Natural killer cell (primary cell): ENCODE data around the gene NBEAL2. TPM values are rescaled to one million over a fixed set of nuclear protein-coding genes. Genes with fewer than 3 reads are reported as not detected.

Experiments used
- ATAC-seq, 3 donors: fragments of 150-1000 bp in 2 of 3; fragments of 200-7000 bp in 1 of 3; cut with Tn5 transposase; 1 replicate in 1 of 3; 2 replicates in 2 of 3; pipeline ENCODE4 v1.10.0; 2021; ENCODE audit warnings: mild to moderate bottlenecking in 2 of 3, moderate library complexity in 2 of 3
- DNase-seq, 2 donors: peaks; one replicate each; pipeline versions ENCODE4 v3.0.0 to v3.0.0-alpha.2; 2013 to 2021; ENCODE audit warnings: mixed read lengths in 1 of 2
- H3K27ac ChIP-seq: one replicate; pipeline ENCODE4 v1.5.1; 2013; ENCODE audit warnings: mild to moderate bottlenecking, low read length
- H3K27me3 ChIP-seq: one replicate; pipeline ENCODE4 v1.6.1; 2013; ENCODE audit warnings: low read length; ENCODE audit not compliant: control insufficient read depth, insufficient read depth
- H3K36me3 ChIP-seq: one replicate; pipeline ENCODE4 v1.6.1; 2013; ENCODE audit warnings: low read length; ENCODE audit not compliant: control insufficient read depth, insufficient read depth
- H3K4me1 ChIP-seq: one replicate; pipeline ENCODE4 v1.6.1; 2013; ENCODE audit warnings: low read length; ENCODE audit not compliant: control insufficient read depth, insufficient read depth
- H3K4me3 ChIP-seq: one replicate; pipeline ENCODE4 v1.5.1; 2013; ENCODE audit warnings: low read length
- H3K9me3 ChIP-seq: one replicate; pipeline ENCODE4 v1.6.1; 2013; ENCODE audit warnings: low read length; ENCODE audit not compliant: control insufficient read depth, insufficient read depth
- H3K27ac Mint-ChIP-seq, 2 donors: one replicate each; pipeline ENCODE4 v1.8.0; 2022; ENCODE audit warnings: mild to moderate bottlenecking in 2 of 2, mixed read lengths in 2 of 2, moderate library complexity in 1 of 2
- H3K27me3 Mint-ChIP-seq, 2 donors: one replicate each; pipeline ENCODE4 v1.8.0; 2022; ENCODE audit warnings: low read depth in 2 of 2, mixed read lengths in 2 of 2
- H3K36me3 Mint-ChIP-seq: one replicate; pipeline ENCODE4 v1.8.0; 2022; ENCODE audit warnings: mixed read lengths
- H3K4me1 Mint-ChIP-seq, 2 donors: one replicate each; pipeline ENCODE4 v1.8.0; 2022; ENCODE audit warnings: mixed read lengths in 2 of 2
- H3K4me3 Mint-ChIP-seq: one replicate; pipeline ENCODE4 v1.8.0; 2022; ENCODE audit warnings: mild to moderate bottlenecking, moderate library complexity, mixed read lengths
- H3K9me3 Mint-ChIP-seq, 2 donors: one replicate each; pipeline ENCODE4 v1.8.0; 2022; ENCODE audit warnings: mixed read lengths in 2 of 2
- WGBS: methylation state at CpG from one replicate; pipeline ENCODE4 v1.1.7; 2013; ENCODE audit warnings: missing lambda C conversion rate; ENCODE audit not compliant: insufficient coverage; 5-methylcytosine and 5-hydroxymethylcytosine counted together
- intact Hi-C: fragments of 100-400 bp; cut with micrococcal nuclease; formaldehyde crosslinking; loops from one replicate; pipeline ENCODE4 v1.14.2; 2022
- total RNA-seq, 4 donors: library from RNA; stranded (reverse); fragments of 120-200 nt in 1 of 4; gene quantifications; one replicate each; pipeline versions ENCODE4 v1.2.3 to v1.2.4, GENCODE V29; 2013 to 2022
- TF ChIP-seq, protein P1 (sequence below): fragments of 200-600 bp; IDR thresholded peaks from one replicate; pipeline ENCODE4 v1.8.0; 2022; ENCODE audit warnings: antibody characterized with exemption

NBEAL2 gene
- total RNA-seq, 3 donors from 2014 or later (not counting 1 experiment from before 2014, with no cell fraction given) = 453 to 536 (median 532) TPM

DNA sequence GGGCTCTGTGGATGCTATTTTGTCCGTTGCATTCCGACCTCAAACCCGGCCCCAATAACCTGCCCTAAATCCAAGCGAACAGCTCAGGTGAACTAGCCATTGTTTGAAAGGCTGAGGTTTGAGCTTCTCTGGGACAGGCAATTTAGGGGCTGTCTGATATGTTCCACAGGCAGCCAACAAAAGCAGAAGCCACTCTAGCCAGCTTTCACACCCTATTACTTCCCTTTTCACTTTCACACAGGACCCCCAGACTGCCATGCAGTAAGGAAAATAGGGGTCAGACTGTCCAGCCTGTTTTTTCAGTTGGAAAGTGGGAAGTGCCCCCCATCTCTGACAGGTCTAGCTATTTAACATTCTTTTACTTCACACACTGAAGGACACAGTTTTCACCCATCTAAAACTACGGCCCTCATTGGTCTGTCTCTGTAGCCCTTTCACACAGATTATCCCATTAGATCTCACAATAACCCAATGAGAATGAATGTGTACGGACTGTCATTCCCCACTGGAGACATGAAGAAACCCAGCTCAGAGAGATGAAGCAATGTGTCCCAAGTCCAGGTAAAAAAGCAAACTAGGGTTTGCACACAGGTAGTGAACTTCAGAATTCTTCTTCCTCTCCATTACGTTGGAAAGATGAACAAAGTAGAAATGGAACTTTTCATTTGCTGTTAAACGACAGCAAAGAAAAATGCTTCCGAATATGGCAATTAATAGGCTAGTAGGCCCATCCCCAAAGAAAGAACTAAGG lies 4.9 kb upstream of the NBEAL2 start:
- TF ChIP-seq, protein P1, sequence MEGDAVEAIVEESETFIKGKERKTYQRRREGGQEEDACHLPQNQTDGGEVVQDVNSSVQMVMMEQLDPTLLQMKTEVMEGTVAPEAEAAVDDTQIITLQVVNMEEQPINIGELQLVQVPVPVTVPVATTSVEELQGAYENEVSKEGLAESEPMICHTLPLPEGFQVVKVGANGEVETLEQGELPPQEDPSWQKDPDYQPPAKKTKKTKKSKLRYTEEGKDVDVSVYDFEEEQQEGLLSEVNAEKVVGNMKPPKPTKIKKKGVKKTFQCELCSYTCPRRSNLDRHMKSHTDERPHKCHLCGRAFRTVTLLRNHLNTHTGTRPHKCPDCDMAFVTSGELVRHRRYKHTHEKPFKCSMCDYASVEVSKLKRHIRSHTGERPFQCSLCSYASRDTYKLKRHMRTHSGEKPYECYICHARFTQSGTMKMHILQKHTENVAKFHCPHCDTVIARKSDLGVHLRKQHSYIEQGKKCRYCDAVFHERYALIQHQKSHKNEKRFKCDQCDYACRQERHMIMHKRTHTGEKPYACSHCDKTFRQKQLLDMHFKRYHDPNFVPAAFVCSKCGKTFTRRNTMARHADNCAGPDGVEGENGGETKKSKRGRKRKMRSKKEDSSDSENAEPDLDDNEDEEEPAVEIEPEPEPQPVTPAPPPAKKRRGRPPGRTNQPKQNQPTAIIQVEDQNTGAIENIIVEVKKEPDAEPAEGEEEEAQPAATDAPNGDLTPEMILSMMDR = no peak
- Mint-ChIP-seq H3K9me3 (no peaks in the 10 kb centered on the region), H3K27ac (peak overlapping the region; percentile 78 to 84), H3K4me3 (peak overlapping the region; percentile 76), H3K36me3 (no peaks in the 10 kb centered on the region), H3K27me3 (no peaks in the 10 kb centered on the region), H3K4me1 (peaks cover 72 to 77% of the 10 kb centered on the region in 2 donors)
- DNase-seq = no peak
- Histone ChIP-seq H3K4me1 (peaks cover 76% of the 10 kb centered on the region), H3K27ac (peak overlapping the region; percentile 8), H3K4me3 (no peak overlapping the region), H3K27me3 (no peaks in the 10 kb centered on the region), H3K36me3 (no peaks in the 10 kb centered on the region), H3K9me3 (no peaks in the 10 kb centered on the region)
- intact Hi-C loops = loop anchor here (5.0 kb wide), 1 partner anchor 63 kb away; no protein-coding TSS in a partner anchor
- WGBS = 68% methylated on average over 9 of the region's 9 CpGs
- ATAC-seq = no peak

DNA sequence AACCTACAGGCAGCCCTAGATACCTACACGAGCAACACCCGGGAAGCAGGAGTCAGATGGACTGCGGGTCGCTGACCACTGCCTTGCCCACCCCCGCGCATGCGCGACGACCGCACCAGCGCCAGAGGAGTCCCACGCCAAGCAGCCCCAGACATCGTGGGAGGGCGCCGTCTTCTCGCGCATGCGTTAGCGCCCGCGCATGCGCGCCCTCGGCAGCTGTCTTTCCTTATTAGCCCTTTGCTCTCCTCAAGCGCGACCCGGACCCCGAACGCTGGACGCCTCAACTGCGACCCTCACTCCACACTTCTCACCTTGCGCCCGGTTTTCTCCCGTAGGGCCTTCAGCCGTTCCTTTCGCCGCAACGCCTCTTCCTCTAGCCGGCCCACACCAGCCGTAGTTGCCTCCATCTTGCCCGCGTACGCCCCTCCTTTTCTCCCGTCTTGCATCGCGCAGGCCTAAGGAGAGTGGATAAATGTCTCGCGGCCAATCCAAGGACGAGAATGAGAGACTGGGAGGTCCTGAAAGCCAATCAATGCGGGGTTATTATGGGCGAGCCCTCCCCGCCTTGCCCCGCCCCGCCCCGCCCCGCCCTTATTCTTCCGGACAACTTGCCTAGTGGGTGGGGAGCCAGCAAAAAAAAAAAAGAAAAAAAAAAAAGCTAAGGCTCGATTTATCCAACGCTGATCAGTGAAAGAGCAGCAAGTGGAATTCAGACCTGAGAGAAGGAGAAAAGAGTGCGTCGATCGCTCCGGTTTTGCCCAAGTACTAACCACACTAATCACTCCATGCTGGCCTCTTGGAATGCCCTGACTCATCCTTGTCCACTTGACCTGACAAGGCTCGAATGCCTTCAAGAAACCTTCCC lies 2.9 kb upstream of the NBEAL2 start, which contains the start of gene CCDC12:
TSS of gene CCDC12 (minus strand) at position 420 of the 865 bp plus-strand sequence. CDS start at position 407, 13 bp downstream.
- H3K9me3 ChIP-seq = no peaks in the 10 kb centered on the region
- WGBS = under 1% methylated on average over 62 of the region's 64 CpGs
- peaks cover 75% of the 10 kb centered on the region for H3K4me1 ChIP-seq
- DNase-seq = peak; percentile 93 to 98
- peak within 1 kb of the TSS; percentile 64 for H3K4me3 ChIP-seq
- ATAC-seq = peak; percentile 73 to 89 (median 78)
- Mint-ChIP-seq H3K4me3 (peak within 1 kb of the TSS; percentile 96), H3K4me1 (peaks cover 57 to 68% of the 10 kb centered on the region in 2 donors), H3K27ac (peak within 1 kb of the TSS; percentile 94), H3K27me3 (no peaks in the 10 kb centered on the region), H3K9me3 (no peaks in the 10 kb centered on the region), H3K36me3 (no peaks in the 10 kb centered on the region)
- TF ChIP-seq, protein P1 = no peak
- H3K27me3 ChIP-seq = no peaks in the 10 kb centered on the region
- H3K36me3 ChIP-seq = no peaks in the 10 kb centered on the region
- H3K27ac ChIP-seq = peak within 1 kb of the TSS; percentile 76
- intact Hi-C loops = loop anchor here (1.0 to 5.0 kb wide), 3 partner anchors 17 to 61 kb away; no protein-coding TSS in a partner anchor

DNA sequence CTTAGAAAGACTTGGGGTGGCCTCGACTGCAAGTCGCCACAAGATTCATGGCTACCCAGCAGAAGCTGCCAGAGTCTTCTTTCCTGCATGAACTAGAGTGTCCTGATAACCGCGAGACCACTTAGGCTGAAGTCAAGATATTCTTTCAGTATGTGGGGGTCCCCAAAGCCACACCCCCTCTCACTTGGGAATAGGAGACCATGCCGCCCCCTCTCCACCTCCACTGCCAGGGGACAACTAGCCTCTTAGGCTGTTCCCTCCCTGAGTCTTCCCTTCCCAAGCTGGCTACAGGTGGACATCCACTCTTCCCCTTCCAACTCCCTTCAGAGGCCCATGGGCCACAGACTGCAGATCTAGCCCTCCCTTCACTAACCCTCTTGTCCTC lies 1.7 kb upstream of the NBEAL2 start:
- no peak overlapping the region for H3K4me3 ChIP-seq
- H3K27ac ChIP-seq = no peak overlapping the region
- no peaks in the 10 kb centered on the region for H3K27me3 Mint-ChIP-seq
- no peaks in the 10 kb centered on the region for H3K36me3 ChIP-seq
- H3K4me1 ChIP-seq = peaks cover 76% of the 10 kb centered on the region
- 95% methylated on average over 5 of the region's 5 CpGs for WGBS
- DNase-seq (no peak), ATAC-seq (no peak)
- H3K9me3 Mint-ChIP-seq = no peaks in the 10 kb centered on the region
- H3K36me3 Mint-ChIP-seq = no peaks in the 10 kb centered on the region
- peaks cover 54 to 67% of the 10 kb centered on the region in 2 donors for H3K4me1 Mint-ChIP-seq
- H3K27ac Mint-ChIP-seq = peak overlapping the region; percentile 94
- no peaks in the 10 kb centered on the region for H3K9me3 ChIP-seq
- no peaks in the 10 kb centered on the region for H3K27me3 ChIP-seq
- intact Hi-C loops = loop anchor here (2.0 to 5.0 kb wide), 3 partner anchors 49 to 187 kb away; partner anchors contain the start of gene SETD2
- TF ChIP-seq, protein P1 = no peak
- H3K4me3 Mint-ChIP-seq = peak overlapping the region; percentile 96
